GM20431 (cell line): ENCODE measurements around the gene EDN1.

Source experiments
- in situ Hi-C: fragments of 300-500 bp; cut with MseI, MboI; formaldehyde crosslinking; loops from one replicate; pipeline ENCODE4 v1.15.0; 2020; ENCODE audit warnings: low sequenced_read_pairs; ENCODE audit not compliant: unreplicated experiment

Gene EDN1

GRCh38 chr6:12266571-12266970 lies 23.6 kb upstream of the EDN1 start:
- in situ Hi-C loops, result no loop called here

- in situ Hi-C loops, result no loop called here
These were observed 21.1 kb upstream of the EDN1 start for GRCh38 chr6:12269110-12269509.

- in situ Hi-C loops, result no loop called here
These were observed 19.5 kb upstream of the EDN1 start for GRCh38 chr6:12270551-12271230.

- in situ Hi-C loops, result no loop called here
These were observed 18.6 kb upstream of the EDN1 start for GRCh38 chr6:12271594-12271993.

- in situ Hi-C loops, result no loop called here
These were observed 18.2 kb upstream of the EDN1 start for GRCh38 chr6:12271997-12272396.

GRCh38 chr6:12275107-12275506 lies 15.1 kb upstream of the EDN1 start:
- in situ Hi-C loops, result no loop called here

GRCh38 chr6:12276930-12277315 lies 13.2 kb upstream of the EDN1 start:
- in situ Hi-C loops, result no loop called here

GRCh38 chr6:12277386-12277785 lies 12.8 kb upstream of the EDN1 start:
- in situ Hi-C loops, result no loop called here

- in situ Hi-C loops, result no loop called here
These were observed 11.2 kb upstream of the EDN1 start for GRCh38 chr6:12278915-12279314.

GRCh38 chr6:12279322-12280091 lies 10.7 kb upstream of the EDN1 start:
- in situ Hi-C loops, result no loop called here

GRCh38 chr6:12280458-12280857 lies 9.7 kb upstream of the EDN1 start:
- in situ Hi-C loops, result no loop called here

GRCh38 chr6:12280902-12281301 lies 9.3 kb upstream of the EDN1 start:
- in situ Hi-C loops, result no loop called here

- in situ Hi-C loops, result no loop called here
These were observed 6.3 kb upstream of the EDN1 start for GRCh38 chr6:12283904-12284303.

- in situ Hi-C loops, result no loop called here
These were observed 3.6 kb upstream of the EDN1 start for GRCh38 chr6:12286373-12287110.

GRCh38 chr6:12288211-12288618 lies 1.9 kb upstream of the EDN1 start:
- in situ Hi-C loops, result no loop called here

- in situ Hi-C loops, result no loop called here
These were observed 1.2 kb upstream of the EDN1 start for GRCh38 chr6:12288914-12289313.

GRCh38 chr6:12289365-12289919 lies 719 bp upstream of the EDN1 start:
- in situ Hi-C loops, result no loop called here

GRCh38 chr6:12291071-12291838 lies 1.1 kb downstream of the EDN1 start:
- in situ Hi-C loops, result loop anchor here (5.0 kb wide), 1 partner anchor 311 kb away; no protein-coding TSS in a partner anchor

GRCh38 chr6:12291839-12292604 lies 1.9 kb downstream of the EDN1 start:
- in situ Hi-C loops, result loop anchor here (5.0 kb wide), 1 partner anchor 310 kb away; no protein-coding TSS in a partner anchor
